Inflammatory macrophage treated with lipopolysaccharide for 1 hour (primary cell): ENCODE data around the gene DBF4B.
"Not testable (repeated sequence)": the region's sequence is repeated elsewhere in the genome, so short reads cannot be mapped to it uniquely, and the experiment has no call there.

Experiments
- DNase-seq, 2 donors: peaks; one replicate each; pipeline ENCODE4 v3.0.0-alpha.2; 2020 to 2022

Gene DBF4B

DNA sequence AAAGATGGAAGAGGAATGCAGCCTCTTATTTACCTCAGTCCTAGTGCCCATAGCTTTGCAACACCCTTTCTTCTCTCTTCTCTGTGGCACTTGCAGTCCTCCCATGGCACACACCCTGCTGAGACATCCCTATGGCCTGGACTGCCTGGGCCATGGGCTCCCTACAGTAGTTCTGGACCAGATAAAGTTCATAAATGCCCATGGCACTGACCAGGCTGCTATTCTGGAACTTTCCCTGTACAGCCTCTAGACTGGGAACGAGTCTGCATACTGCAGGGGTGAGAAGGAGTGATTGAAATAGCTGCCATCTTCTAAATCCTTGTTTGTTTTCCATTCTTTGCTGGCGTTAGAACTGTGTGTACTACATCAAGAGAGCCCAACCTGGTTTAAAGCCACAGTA lies 25.8 kb downstream of the DBF4B start:
- DNase-seq: no peak

DNA sequence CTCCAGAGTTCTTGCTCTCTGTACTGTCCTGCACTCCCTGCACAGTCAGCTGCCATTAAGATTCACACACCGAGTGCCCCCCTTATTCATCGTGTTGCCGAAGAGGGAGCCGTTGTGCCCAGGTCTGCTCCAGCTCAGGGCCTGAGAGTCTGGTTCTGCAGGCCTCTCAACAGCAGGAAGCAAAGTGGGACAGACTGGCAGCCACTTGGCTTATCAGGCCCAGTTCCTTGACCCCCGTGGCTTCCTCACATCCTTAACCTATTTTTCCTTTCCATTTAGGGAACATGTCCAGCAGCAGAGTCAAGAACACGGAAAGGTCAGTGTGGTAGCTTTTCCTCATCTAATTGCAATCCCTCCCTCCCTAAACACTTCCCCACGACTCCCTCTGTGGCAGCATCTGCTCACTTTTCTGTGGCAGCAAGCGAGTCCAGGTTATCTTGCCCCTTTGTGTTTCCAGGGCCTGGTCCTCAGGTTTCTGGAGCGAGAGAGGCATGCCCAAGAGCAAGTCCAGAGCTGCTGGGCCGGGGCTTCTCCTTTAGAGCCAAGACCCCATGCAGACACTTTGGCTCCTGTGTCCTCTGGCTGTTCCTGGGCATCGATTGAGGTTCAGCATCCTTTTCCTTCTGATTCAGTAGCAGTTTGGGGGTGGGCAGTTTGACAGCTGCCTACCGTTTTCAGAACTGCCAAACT lies 28.2 kb downstream of the DBF4B start:
- DNase-seq: no peak

DNA sequence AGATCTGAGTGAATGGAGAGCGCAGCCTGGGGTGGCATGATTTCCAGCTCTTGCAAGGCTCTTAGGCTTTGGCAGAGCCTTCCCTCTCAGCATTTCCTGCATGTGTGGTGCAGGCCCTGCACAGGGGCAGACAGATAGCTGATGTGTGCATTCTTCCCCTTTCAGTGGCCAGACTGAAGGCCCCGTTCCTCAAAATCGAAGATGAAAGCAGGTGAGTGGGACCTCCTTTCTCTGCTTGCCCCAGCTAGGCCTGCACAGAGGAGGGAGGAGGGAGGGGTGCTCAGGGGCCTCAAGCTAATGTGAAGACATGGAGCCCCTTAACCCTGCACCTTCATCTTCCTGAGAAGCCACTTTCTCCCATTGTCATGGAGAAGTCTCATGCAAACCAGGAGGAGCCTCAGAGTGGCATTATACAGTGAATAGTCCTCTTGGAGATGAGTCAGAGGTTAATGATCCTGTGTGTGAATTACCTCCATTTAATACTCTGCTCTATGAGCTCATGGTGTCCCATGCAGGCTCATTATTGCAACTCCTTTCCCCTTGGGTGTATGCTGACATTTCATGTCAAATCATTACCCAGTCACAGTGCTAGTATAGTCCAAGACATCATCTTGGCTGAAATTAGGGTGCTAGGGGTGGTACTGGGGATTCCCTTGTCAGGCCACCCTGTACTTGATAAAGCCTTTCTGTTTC lies 29.9 kb downstream of the DBF4B start:
- peak in 1 of 2 donors; percentile 2 for DNase-seq

DNA sequence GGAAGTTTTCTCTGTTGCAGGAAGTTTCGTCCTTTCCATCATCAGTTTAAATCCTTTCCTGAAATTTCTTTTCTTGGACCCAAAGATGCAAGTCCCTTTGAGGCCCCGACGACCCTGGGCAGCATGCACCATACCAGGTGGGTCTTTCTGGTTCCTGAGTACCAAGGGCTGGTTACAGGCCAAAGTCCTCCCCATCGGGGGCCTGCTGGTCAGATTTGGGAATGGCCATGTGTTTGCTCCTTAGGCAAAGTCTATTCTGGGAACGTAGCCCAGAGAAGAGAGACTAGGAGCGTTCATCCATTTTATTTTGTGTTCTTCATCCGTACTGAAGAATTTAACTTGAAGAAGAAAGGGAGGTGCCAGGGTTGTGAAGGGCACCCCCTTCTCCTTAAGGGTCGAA lies 32.9 kb downstream of the DBF4B start:
- no peak for DNase-seq

DNA sequence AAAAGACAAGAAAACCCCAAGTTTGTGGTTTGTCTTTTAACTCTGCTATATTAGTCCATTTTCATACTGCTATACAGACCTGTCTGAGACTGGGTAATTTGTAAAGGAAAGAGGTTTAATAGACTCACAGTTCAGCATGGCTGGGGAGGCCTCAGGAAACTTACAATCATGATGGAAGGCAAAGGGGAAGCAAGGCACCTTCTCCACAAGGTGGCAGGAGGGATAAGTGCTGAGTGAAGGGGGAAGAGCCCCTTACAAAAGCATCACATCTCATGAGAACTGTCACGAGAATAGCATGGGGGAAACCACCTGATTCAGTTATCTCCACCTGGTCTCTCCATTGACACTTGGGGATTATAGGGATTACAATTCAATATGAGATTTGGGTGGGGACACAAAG lies 36.8 kb downstream of the DBF4B start:
- no peak for DNase-seq

DNA sequence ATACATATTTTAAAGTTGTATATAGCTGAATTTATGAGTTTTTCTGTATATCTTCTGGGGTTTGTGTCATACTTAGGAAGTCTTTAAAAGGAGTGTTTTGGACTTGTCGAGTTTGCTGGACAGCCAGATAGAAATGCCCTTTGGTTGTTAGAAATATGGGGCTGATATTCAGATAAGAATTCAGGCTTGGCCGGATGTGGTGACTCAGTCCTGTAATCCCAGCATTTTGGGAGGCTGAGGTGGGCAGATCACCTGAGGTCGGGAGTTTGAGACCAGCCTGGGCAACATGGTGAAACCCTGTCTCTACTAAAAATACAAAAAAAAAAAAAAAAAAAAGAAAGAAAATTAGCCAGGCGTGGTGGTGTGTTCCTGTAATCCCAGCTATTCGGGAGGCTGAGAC lies 37.3 kb downstream of the DBF4B start:
- DNase-seq: not testable (repeated sequence)

DNA sequence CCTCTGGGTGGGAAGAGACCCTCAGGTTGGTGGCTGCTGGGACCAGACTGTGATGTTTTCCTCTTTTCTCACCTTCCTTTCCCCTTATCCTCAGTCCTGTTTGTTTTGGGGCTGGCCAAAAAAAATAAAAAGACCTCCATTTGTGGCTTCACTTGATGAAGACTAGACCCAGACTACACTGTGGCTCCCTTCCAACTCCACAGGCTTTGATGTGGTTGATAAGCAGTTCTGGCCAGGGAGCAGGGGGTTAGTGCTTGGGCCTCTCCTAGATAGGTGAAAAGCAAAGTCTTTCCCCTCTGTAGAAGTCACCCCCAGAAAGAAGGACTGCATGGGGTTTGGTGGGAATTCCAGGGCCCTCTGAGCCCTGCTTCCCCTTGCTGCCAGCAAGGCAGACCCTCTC lies 39.1 kb downstream of the DBF4B start:
- no peak for DNase-seq

DNA sequence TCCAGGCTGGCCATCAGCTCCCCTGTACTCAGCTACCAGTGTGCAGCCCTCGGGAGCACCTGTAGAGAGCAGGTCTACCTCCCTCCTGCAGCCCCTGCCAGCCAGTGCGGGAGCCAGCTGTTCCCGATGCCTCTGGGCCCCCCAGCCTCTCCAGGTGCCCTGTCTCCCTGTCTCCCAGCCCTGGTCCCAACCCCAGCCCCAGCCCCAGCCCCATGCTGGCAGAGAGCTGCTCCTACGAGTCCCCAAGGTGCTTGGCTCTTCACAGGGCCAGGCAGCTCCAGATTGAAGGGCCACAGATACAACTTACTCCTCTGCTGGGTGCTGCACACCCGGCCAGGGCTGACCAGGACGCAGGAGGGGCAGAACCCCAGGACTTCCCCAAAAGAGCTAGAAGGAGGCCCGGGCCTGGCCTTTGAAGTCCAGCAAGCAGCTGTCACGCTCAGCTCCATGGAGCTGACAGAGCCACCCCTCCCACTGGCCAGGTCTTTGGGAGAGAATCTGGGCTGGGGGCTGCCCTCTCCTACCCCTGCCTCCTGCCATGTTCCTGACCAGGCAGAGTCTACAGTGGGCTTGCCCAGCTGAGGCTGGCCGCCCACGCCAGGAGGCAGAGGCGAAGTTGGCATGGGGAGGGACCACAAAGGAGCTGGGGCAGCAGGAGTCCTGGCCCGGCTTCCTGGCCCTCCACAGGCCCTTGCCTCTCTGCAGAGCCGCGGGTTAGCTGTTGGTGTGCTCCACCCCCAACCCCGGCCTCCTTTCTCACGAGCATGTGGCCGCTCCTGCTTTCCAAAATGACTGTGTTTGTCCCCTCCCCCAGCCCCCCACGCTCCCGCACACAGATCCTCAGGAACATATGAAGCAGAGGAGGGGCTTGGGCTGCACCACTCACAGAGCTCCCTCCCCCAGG lies 40.9 kb downstream of the DBF4B start:
- DNase-seq: no peak

DNA sequence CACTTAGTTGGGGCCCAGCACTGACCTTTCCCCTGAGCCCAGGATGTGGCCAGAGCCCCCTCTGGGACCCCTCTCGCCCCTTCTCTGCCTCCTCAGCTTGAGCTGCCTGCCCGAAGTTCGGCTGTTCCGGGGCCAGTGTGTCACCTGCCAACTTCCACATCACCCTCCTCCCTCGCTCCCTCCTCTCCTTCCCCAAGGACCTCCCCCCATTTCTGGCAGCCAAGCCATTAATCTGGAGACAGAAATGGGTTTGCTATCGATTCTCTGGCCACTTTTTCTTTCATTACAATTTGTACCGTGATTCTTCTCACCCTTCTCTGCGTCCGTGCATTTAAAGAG lies 41.5 kb downstream of the DBF4B start:
- no peak for DNase-seq

DNA sequence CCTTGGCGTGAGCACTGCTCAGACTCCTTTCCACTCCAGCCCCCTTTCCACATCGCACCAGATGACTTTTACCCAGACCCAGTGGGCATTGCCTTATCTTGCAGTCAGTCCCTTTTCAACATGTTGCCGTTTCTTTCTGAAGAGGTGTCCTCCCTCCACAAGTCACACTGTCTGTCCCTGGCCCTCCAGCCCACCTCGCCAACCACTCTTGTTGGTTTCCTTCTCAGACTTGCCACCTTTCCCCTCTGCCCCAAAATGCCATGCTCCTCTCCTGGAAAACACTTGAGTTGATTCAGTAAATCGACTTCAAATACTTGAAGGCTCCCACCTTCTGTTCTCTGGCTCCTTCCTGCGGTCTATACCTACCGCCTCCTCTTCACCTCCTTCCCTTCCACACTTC lies 42.9 kb downstream of the DBF4B start:
- no peak for DNase-seq

DNA sequence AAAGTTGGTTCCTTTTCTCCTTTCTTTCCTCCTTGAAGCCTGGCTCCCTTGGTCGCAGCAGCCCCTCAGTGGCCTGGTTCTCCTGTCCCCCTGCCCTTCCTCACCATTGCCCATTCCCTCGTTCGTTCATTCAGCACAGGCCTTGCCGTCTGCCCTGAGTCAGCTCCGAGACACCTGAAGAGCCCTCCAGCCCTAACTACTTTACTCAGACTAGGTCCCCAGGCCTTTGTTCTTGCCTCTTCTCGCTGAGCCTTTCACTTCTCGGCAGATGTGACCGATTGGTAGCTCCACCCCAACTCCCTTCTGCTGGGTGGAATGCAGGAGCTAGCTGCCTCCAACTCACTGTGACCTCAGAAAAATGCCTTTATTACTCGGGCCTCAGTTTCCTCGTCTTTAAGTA lies 43.3 kb downstream of the DBF4B start:
- DNase-seq: no peak

DNA sequence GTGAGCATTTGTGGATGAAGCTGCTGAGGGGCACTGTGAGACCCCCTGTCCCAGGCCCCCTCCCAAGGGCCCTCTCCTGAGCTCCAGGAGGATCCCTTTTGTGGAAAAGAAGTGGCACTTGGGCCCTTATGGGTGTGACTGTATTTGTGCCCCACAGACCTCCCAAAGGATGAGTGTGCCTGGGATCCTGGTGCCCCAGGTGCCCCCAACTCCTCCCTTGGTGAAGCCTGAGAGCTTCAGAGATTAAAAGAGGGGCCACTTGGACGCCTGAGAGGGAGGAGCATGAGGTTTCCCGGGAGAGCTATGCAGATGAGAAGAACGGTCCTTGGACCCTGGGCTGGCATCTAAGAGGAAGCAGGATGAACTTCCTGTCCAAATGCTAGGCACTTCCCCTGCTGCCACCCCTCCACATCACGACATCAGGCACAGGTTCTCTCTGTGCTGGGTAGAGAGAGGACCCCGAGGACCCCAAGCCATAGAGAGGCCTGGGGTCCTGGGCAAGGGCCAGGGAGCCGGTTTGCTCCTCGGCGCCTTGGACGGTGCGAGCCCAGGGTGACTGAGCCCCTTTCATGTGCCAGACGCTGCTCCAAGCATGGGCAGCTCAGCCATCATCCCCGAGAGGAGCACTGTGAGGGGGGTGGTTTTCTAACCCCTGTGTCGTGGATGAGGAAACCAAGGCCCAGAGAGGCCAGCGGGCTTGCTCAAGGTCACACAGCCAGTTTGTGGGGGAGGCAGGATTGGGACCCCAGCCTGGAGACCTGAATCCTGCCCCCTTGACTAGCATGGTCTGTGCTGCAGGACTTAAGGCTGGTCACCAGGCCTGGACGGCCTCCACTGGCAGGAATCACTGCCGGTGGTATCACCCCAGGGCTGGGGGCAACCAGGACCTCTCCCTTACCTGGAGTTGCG lies 44.7 kb downstream of the DBF4B start:
- DNase-seq: no peak

DNA sequence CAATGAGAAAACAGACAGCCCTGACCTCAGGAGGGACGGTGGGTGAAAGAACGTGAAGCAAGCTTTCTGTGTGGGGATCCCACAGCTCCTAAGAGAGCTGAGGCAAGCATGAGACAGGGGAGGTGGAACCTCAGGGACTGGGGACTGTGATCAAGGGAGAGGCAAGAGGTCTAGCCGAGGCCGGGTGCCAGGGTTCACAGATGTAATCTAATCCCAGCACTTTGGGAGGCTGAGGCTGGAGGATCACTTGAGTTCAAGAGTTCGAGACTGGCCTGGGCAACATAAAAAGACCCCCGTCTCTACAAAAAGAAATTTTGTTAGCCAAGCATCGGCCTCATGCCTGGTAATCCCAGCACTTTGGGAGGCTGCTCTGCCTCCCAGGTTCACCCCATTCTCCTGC lies 45.8 kb downstream of the DBF4B start:
- no peak for DNase-seq

DNA sequence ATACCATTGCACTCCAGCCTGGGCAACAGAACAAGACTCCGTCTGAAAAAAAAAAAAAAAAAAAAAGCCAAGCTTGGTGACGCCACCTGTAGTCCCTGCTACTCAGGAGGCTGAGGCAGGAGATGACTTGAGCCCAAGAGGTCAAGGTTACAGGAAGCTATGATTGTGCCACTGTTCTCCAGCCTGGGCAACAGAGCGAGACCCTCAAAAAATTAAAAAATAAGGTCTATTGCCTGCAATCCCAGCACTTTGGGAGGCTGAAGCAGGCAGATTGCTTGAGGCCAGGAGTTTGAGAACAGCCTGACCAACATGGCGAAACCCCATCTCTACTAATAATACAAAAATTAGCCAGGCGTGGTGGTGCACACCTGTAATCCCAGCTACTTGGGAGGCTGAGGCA lies 46.7 kb downstream of the DBF4B start:
- DNase-seq: not testable (repeated sequence)

DNA sequence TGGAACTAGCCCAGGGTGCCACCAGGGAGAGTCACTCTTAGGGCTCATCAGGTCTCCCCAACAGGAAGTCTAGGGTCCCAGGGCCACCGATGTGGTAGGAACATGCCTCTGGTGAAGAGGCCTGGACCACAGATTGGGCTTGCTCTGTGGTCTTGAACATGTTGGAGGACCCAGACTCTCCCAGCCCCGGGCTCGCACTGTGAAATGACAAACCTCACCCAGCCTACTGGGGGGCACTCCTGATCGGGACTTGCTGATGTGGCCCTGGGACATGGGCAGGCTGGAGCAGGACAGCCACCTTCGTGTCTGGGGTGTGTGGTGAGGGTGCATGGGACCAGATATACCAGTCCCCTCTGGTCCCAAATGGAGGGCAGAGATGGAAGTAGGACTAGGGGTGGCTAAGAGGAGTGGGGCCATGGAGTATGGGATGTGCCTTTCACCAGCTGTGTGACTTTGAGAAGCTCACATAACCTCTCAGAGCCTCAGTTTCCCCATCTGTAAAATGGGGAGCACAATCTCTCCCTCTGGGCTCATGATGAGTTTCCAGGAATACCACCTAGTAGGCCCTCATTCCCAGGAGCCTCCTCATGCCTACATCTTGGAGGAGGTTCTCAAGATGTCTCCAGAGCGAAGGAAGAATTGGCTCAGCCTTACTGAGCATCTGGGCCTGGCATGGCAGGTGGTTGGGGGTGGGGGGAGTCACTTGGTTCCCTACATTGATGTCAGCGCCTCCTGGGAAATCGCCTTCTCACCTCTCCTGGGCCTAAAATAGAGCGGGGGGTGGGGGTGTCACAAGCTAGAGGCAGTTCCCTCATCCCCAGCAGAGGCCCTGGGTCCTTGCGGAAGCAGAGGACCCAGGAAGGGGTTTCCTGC lies 48.8 kb downstream of the DBF4B start:
- no peak for DNase-seq

DNA sequence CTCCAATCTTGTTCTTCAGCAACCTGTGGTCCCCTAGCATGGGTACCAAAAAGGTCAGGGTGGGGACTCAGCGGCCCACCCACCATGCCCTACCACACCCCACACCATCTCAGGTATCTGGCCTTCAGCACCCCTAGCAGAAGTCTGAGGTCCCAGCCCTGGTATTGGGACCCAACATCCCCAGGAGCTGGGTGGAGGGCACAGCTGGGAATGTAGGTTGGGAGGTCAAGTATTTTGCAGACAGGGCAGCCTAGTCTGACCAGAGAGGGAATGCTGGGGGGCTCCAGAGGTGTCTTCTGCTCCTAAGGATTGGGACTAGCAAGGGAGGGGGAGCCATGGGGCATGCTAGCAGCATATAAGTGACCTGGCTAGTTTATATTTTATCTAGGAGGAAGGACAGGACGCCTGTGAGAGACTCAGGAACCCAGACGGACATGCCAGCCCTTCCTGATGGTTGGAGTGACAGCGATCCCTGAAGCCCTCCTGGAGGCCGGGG lies 49.5 kb downstream of the DBF4B start:
- no peak for DNase-seq

DNA sequence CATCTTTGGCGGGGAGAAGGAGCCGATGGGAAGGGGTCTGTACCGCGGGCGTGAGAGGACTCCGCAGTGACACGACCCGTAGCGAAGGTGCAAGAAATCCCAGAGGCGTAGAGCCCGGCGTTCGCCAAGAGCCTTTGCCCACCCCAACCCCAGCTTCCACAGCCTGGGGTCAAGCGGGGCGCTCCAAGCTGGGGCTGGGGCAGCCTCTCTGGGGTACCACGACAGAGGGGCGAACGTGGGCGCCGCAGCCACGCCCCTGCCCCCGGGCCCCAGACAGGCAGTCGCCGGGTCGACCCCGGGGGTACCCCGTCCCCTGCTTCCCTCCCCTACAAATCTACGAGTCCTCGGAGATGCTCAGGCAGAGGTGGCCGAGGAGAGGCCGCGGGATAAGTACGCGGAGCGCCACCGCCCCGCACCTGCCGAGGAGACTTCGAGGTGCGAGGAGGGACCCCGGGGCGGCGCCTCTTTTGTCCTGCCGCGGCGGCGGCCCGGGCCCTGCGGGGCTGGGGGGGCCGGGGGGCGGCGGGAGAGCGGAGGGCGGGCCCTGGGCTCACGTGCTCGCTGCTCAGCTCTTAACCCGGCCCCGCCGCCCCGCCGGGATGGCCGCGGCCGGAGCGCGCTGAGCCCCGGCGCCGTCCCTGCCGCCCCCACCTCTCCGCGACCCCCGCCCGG lies 50.1 kb downstream of the DBF4B start, which contains the start of gene ADAM11:
Gene ADAM11 (plus strand): TSS at position 575 of the 672 bp plus-strand sequence. CDS start 212 bp downstream, outside the sequence.
- DNase-seq: no peak

DNA sequence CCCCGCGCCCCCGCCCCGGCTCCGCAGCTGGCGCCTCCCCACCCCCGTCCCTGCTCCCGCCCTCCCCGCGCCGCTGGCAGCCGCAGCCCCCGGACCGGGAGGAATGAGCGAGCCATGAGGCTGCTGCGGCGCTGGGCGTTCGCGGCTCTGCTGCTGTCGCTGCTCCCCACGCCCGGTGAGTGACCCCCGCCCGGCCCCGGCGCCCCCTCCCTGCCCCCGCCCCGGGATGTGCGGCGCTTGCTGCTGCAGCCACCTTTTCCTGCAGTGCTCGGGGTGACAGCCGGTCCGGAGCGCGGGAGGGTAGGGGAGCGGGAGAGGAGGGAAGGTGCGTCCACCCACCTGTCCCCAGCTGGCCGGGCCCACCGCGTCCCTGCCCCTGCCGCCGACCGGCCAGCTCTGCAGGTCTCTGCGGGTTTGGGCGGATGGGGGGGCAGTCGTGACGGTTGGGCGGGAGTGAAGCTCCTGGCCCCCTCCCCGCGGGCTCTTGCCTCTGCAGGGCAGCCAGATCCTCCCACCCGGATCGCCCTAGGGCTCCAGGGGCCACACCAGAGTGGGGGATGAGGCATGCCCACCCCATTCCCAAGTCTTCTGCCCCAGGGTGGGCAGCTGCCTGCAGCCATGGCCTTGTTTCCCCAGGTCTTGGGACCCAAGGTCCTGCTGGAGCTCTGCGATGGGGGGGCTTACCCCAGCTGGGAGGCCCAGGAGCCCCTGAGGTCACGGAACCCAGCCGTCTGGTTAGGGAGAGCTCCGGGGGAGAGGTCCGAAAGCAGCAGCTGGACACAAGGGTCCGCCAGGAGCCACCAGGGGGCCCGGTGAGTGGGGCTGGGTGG lies 50.8 kb downstream of the DBF4B start:
- DNase-seq: no peak

DNA sequence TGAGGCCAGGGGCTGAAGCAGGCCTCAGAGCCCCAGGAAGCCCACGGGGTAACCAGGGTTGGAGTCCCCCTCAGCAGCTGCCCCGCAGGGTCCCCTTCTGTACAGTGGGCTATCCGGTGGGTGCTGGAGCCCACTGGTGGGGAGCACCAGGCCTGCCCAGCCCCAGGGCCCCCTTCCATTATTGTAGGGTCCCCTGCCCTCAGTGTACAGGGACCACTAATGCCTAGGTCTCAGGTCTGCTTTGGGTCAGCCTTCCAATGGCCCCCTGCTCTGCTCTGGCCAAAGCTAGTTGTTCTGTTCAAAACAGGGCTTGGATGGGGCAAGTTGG lies 51.4 kb downstream of the DBF4B start:
- DNase-seq: no peak
